Femur (tissue), 1 donor: Measurements from ENCODE around the gene LUC7L.
"Not testable (repeated sequence)": the region's sequence is repeated elsewhere in the genome, so short reads cannot be mapped to it uniquely, and the experiment has no call there.

Source experiments
- DNase-seq: peaks from one replicate; pipeline ENCODE4 v3.0.0-alpha.2; 2017

LUC7L gene

DNA sequence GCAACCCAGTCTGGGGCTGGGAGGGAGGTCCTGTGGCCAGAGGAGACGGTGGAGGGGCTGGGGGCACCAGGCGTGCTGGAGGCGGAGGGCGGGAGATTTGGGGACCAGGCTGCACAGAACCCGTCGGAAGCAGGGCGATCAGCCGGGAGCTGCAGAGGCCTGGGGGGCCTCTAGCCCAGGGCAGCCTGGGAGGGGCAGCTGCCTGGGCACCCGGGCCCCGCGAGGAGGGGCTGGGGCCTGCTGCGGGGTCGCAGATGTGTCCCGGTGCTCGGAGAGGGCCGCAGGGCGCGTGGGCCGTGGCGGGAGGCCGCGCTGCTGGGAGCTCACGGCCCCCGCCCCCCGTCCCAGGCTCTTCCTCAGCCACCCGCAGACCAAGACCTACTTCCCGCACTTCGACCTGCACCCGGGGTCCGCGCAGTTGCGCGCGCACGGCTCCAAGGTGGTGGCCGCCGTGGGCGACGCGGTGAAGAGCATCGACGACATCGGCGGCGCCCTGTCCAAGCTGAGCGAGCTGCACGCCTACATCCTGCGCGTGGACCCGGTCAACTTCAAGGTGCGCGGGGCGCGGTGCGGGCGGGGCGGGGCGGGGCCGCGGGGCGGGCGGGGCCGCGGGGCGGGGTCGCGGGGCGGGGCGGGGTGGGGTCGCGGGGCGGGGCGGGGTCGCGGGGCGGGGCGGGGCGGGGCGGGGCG, 65.0 kb downstream of the LUC7L start:
- DNase-seq = not testable (repeated sequence)

GRCh38 chr16:163696-164095, 65.6 kb downstream of the LUC7L start:
- DNase-seq = not testable (repeated sequence)

- DNase-seq = not testable (repeated sequence)
Measured at GRCh38 chr16:163139-163538, 66.1 kb downstream of the LUC7L start.

DNA sequence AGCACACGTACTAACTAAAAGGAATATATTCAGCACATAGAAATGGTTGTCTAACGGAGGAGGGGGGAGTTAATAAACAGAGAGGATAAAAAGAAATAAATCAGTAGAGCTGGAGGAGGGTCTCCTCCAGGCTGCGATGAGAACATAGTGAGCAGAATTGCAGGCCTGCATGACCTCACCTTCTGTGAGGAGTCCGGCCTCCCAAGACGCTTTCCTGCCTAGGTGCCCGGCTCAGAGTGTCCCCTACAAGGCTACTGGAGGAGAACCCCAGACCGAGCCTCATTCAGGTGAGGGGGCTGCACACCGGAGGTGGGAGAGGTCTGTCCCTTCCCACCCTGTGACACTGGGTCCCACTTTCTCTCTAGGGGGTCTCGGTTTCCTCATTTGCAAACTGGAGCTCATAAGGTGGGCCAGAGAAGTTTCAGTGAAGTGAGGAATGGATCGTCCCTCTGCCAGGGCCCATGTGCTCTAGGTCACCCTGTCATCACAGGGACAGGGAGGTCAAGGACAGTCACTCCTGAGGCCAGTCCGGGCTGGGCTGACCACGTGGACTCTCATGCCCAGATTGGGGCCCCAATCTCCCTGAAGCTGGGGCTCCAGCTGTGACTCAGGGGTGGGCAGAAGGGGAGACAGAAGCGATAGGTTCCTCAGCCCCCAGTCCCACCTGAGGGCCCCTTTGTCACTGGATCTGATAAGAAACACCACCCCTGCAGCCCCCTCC, 66.8 kb downstream of the LUC7L start:
- DNase-seq = no peak

- DNase-seq = no peak
Measured at GRCh38 chr16:160691-161190, 68.5 kb downstream of the LUC7L start.

DNA sequence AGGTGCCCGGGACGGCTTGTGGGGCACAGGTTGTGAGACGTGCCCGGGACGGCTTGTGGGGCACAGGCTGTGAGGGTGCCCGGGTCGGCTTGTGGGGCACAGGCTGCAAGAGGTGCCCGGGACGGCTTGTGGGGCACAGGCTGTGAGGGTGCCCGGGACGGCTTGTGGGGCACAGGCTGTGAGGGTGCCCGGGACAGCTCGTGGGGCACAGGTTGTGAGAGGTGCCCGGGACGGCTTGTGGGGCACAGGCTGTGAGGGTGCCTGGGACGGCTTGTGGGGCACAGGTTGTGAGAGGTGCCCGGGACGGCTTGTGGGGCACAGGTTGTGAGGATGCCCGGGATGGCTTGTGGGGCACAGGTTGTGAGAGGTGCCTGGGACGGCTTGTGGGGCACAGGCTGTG, 69.0 kb downstream of the LUC7L start:
- DNase-seq = not testable (repeated sequence)

GRCh38 chr16:159136-159849, 70.0 kb downstream of the LUC7L start:
- no peak for DNase-seq

DNA sequence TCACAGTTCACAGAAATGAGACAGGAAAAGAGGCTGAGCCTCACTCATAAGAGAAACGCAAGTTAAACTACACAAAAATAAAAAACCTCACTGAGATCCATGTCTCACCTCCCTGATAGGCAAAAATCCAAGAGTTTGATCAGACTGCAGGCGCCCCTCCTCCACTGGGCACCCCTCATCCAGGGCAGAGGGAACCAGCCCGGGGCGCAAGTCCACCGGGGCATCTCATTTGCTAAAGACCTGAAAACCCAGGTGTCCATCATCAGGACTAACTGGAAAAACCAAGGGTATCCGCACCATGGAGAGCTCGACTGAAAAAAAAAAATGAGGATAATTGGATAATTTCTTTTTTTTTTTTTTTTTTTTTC, 74.2 kb downstream of the LUC7L start:
- no peak for DNase-seq

DNA sequence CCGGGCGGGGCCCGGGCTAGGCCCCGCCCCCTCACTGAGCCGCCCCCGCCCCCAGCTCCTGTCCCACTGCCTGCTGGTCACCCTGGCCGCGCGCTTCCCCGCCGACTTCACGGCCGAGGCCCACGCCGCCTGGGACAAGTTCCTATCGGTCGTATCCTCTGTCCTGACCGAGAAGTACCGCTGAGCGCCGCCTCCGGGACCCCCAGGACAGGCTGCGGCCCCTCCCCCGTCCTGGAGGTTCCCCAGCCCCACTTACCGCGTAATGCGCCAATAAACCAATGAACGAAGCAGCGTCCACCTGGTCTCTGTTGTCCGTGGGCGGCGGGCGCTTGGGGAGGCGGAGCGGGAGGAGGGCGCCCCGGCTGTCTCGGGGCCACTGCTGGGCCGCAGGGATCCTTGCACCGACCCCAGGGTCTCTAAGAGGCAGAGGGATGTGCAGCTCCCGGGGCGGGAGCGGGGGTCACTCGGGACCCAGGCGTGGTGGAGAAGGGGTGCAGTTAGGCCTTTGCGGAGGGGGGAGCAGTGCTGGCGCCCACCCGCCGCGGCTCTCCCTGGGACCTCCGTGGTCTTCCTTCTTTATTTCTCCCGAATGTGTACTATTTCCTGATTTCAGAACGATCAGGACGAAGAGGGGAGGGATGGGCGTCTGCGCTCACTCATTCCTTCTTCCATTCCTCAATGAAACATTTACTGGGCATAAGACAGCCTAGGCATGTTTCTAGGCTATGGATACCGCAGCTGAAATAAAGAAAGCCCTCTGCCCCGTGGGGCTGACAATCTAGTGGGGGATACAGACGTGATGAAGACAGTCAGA, 74.8 kb downstream of the LUC7L start:
- peak; percentile 57 for DNase-seq

GRCh38 chr16:153550-154216, 75.6 kb downstream of the LUC7L start:
- not testable (repeated sequence) for DNase-seq

DNA sequence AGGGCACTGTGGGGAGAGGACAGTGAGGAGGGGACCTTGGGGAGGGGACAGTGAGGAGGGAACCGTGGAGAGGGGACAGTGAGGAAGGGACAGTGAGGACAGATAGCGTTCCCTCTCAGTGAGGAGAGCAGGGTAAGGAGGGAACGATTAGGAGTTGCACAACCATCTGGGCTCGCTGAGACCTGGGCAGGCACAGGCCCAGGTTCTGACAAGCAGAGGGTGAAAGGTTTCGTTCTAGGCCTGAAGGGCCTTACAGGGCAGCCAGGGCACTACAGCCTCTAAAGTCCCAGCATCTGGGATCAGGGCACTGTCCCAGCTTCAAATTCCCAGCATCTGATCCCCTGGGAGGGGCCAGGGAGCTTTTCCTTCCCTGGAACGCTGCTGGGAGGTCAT, 76.1 kb downstream of the LUC7L start:
- DNase-seq = not testable (repeated sequence)

DNA sequence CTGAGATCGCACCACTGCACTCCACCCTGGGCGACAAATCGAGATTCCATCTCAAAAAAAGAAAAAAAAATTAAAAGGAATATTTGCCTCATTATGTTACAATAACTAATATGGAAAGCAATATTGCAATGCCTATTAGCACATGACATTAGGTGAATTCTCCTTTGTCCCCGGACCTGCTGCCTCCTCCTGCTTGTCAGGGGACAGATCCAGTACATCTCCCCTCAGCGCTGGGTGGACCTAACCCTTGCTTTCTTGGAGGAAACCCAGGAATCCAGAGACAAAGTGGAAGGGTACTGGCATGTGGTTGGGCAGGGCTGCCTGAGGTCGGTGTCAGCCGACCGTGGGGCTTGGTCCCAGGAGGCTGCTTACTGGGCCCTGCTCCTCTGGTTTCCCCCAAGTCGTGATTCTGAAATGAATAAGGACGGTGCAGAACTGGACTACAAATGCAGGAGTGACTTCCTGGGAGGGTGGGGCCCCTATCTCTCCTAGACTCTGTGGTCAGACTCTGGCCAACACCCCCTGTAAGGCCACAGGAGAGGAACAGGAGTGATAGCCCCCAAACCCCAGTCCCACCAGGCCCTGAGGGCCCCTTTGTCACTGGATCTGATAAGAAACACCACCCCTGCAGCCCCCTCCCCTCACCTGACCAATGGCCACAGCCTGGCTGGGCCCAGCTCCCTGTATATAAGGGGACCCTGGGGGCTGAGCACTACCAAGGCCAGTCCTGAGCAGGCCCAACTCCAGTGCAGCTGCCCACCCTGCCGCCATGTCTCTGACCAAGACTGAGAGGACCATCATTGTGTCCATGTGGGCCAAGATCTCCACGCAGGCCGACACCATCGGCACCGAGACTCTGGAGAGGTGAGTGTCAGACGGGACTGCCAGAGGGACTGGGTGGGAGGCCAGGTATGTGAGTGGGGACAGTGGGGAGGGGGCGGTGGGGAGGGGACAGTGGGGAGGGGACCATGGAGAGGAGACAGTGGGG, 76.8 kb downstream of the LUC7L start, which contains the start of gene HBZ:
Gene HBZ, plus strand, starts transcription at position 504 of the 988 bp plus-strand sequence. Its CDS starts 266 bp downstream, at position 770.
- no peak for DNase-seq

DNA sequence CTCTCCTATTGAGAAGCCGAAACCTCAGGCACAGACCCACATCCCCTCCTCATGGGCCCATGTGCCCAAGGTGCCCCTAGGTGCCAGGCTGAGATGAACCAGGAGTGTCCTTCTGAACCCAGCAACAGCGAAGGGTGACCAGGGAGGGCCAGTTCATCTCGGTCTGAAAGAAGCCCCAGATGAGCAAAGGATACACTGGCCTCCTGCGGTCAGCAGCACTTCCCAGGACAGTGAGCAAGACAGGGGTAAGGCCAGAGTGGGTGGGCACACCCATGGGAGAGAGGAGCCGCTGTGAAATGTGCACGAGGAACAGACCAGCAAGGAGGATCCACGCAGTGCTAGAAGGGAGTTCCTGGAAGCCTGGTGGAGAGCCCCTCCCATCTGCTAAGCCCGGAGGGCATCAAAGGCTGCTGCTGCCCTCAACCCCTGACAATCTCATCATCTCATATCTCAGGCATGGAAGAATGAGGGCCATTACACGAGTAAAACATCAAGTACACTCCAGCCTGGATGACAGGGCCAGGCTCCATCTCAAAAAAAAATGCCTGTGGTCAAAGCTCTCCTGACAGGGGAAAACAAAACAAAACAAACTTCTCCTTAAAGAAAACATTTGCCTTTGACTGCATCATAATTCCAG, 80.1 kb downstream of the LUC7L start:
- DNase-seq = no peak

- DNase-seq = no peak
Measured at GRCh38 chr16:146646-147045, 82.6 kb downstream of the LUC7L start.

DNA sequence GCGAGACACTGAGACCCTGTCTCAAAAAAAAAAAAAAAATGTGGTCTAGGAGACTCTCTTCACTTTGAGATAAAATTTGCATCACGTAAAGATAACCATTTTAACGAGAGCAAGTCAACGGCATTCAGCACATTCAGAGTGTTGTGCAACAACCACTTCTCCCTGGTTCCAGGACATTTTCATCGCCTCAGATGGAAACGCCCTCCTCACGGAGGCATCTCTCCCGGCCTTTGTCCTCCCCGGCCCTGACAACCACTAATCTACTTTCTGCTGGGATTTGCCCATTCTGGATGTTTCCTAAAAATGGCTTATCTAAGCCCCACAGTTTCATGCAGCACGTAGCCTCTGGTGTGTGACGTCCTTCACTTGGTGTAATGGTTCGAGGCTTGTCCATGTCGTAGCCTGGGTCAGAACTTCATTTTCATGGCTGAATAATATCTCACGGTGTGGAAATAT, 84.4 kb downstream of the LUC7L start:
- no peak for DNase-seq

GRCh38 chr16:143456-143855, 85.8 kb downstream of the LUC7L start:
- no peak for DNase-seq

DNA sequence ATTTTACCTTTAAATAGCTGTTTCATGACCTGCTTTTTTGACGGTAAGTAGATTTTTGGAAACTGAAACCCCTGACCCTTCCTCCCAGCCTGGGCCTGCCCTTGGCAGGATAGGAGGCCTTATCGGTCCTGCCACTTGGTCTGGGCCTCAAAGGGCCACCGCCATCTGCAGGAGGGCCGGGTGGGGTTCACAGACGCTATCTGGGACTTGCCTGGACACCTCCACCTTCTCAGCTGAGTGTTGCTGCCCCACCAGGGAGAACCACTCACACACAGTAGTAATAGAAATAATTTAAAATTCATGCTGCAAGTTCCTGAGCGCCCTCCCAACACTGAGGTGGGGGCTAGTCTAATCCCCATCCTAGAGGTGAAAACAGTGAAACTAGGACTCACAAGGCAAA, 86.2 kb downstream of the LUC7L start:
- no peak for DNase-seq

DNA sequence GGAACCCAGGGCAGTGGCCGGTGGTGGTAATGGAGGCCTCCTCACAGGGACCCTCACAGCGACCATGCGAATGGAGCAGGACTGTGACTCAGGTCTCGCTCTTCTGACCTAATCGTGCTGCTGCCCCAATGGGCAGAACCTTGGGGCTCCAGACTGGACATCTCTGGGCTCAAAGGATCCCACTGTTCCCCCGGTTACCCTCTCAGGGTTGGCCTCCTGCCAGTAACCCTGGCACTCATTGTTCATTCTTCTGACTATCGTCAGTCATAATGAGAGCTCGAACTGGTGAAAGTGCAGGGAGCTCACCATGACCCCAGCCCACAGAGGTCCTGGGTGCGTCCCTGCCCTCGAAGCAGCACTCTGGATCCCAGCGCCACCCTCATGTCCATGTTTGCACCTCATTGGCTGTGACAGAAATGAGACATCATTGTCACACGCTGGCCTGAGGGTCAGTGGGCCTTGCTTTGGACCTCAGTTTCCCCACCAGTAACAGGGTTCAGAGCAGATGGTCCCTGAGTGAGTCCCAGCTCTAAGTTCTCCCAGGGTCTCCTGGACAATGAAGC, 86.8 kb downstream of the LUC7L start:
- DNase-seq = no peak

DNA sequence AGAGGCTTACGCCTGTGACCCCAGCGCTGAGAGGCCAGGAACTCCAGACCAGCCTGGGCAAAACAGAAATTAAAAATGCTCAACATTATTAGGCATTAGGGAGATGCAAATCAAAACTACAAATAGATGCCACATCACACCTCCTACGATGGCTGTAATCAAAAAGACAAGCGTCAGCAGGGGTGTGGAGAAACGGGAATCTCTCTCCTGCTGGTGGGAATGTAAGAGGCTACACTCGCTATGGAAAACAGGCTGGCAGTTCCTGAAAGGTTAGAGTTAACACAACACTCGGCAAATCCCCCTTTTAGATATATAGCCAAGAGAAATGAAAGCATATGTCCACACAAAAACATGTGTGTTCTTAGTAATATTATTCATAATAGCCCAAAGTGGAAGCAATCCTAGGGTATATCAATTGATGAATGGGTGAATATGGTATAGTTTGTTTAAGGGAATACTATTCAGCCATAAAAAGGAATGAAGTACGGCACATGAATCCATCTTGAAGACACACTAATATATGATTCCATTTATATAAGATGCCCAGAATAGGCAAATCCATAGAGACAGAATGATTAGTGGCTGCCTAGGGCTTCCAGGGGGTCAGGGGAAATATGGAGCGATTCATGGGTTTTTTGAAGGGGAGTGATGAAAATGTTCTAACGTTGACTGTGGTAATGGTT, 88.9 kb downstream of the LUC7L start:
- DNase-seq = no peak
